Liver (tissue), 9 donors: ENCODE results near the gene MDGA2. TPM values are rescaled to one million over a fixed set of nuclear protein-coding genes. Genes with fewer than 3 reads are reported as not detected.

Experiments used
- DNase-seq: peaks from one replicate; pipeline ENCODE4 v3.0.0-alpha.2; 2017; ENCODE audit warnings: low spot score
- H3K27ac ChIP-seq, 2 donors: one replicate each; pipeline ENCODE4 v1.7.0; 2013; ENCODE audit warnings: inconsistent platforms in 2 of 2, low read length in 2 of 2, control low read depth in 1 of 2, low read depth in 1 of 2, mild to moderate bottlenecking in 1 of 2
- H3K27me3 ChIP-seq, 4 donors: one replicate each; pipeline versions ENCODE4 v1.6.1 to v1.7.0; 2013; ENCODE audit warnings: low read length in 3 of 4, inconsistent platforms in 1 of 4, mild to moderate bottlenecking in 1 of 4, moderate library complexity in 1 of 4; ENCODE audit not compliant: control insufficient read depth in 4 of 4, insufficient read depth in 4 of 4
- H3K36me3 ChIP-seq, 4 donors: one replicate each; pipeline versions ENCODE4 v1.6.1 to v1.7.0; 2013; ENCODE audit warnings: low read length in 3 of 4, mild to moderate bottlenecking in 3 of 4, low read depth in 1 of 4, moderate library complexity in 1 of 4; ENCODE audit not compliant: control insufficient read depth in 4 of 4, insufficient read depth in 3 of 4
- H3K4me1 ChIP-seq, 4 donors: one replicate each; pipeline versions ENCODE4 v1.6.1 to v1.7.0; 2013; ENCODE audit warnings: low read length in 3 of 4, mild to moderate bottlenecking in 3 of 4, moderate library complexity in 1 of 4; ENCODE audit not compliant: control insufficient read depth in 4 of 4, insufficient read depth in 4 of 4
- H3K4me3 ChIP-seq, 3 donors: one replicate each; pipeline versions ENCODE4 v1.6.1 to v1.7.0; 2013; ENCODE audit warnings: low read length in 3 of 3, control low read depth in 1 of 3, low read depth in 1 of 3, mild to moderate bottlenecking in 1 of 3
- H3K9ac ChIP-seq, 2 donors: one replicate each; pipeline ENCODE4 v1.7.0; 2013; ENCODE audit warnings: low read length in 2 of 2, mild to moderate bottlenecking in 2 of 2, moderate library complexity in 2 of 2, control low read depth in 1 of 2, low read depth in 1 of 2
- H3K9me3 ChIP-seq, 4 donors: one replicate each; pipeline versions ENCODE4 v1.6.1 to v1.7.0; 2013; ENCODE audit warnings: low read length in 3 of 4; ENCODE audit not compliant: control insufficient read depth in 4 of 4
- ATF3 ChIP-seq: IDR thresholded peaks from 2 replicates; pipeline ENCODE4 v1.6.1; 2016; ENCODE audit warnings: antibody characterized with exemption
- CTCF ChIP-seq: fragments of 150-350 bp; IDR thresholded peaks from 2 replicates; pipeline ENCODE4 v1.5.1; 2017; ENCODE audit warnings: improper control_type of control experiment, low read depth, low read length; ENCODE audit not compliant: missing input control
- FOXA1 ChIP-seq: IDR thresholded peaks from 2 replicates; pipeline ENCODE4 v1.6.1; 2016; ENCODE audit warnings: antibody characterized with exemption
- FOXA2 ChIP-seq: IDR thresholded peaks from 2 replicates; pipeline ENCODE4 v1.6.1; 2016; ENCODE audit warnings: antibody characterized with exemption
- HNF4A ChIP-seq, 2 donors: conservative IDR thresholded peaks; 2 replicates each; pipeline ENCODE4 v1.6.1; 2016; ENCODE audit warnings: antibody characterized with exemption in 2 of 2, mild to moderate bottlenecking in 2 of 2
- HNF4G ChIP-seq: IDR thresholded peaks from 2 replicates; pipeline ENCODE4 v1.6.1; 2016; ENCODE audit warnings: antibody characterized with exemption
- JUND ChIP-seq, 2 donors: IDR thresholded peaks; 2 replicates each; pipeline ENCODE4 v1.6.1; 2016; ENCODE audit warnings: antibody characterized with exemption in 2 of 2
- MAX ChIP-seq: IDR thresholded peaks from 2 replicates; pipeline ENCODE4 v1.6.1; 2016; ENCODE audit warnings: antibody characterized with exemption
- RAD21 ChIP-seq, 2 donors: IDR thresholded peaks; 2 replicates each; pipeline ENCODE4 v1.6.1; 2016; ENCODE audit warnings: antibody characterized with exemption in 2 of 2, mild to moderate bottlenecking in 2 of 2
- RXRA ChIP-seq, 2 donors: IDR thresholded peaks; 2 replicates each; pipeline ENCODE4 v1.6.1; 2017 to 2018; ENCODE audit warnings: antibody characterized with exemption in 2 of 2, mild to moderate bottlenecking in 1 of 2
- SP1 ChIP-seq: IDR thresholded peaks from 2 replicates; pipeline ENCODE4 v1.6.1; 2018; ENCODE audit warnings: antibody characterized with exemption, mild to moderate bottlenecking
- TAF1 ChIP-seq: conservative IDR thresholded peaks from 2 replicates; pipeline ENCODE4 v1.6.1; 2016; ENCODE audit warnings: antibody characterized with exemption, mild to moderate bottlenecking
- YY1 ChIP-seq: IDR thresholded peaks from 2 replicates; pipeline ENCODE4 v1.6.1; 2016; ENCODE audit warnings: antibody characterized with exemption, mild to moderate bottlenecking
- ZBTB33 ChIP-seq: IDR thresholded peaks from 2 replicates; pipeline ENCODE4 v1.6.1; 2016; ENCODE audit warnings: antibody characterized with exemption
- WGBS: extraction: QIAGEN DNeasy Blood & Tissue Kit; methylation state at CpG from one replicate; pipeline ENCODE4 v1.1.7; 2013; 5-methylcytosine and 5-hydroxymethylcytosine counted together
- polyA plus RNA-seq, 2 donors: library from polyadenylated mRNA; stranded (reverse) in 1 of 2; unstranded in 1 of 2; fragments of 200-250 nt in 1 of 2; fragments of >200 nt in 1 of 2; fragmentation: Nextera tagmentation in 1 of 2; extraction: Ambion mirVana in 1 of 2; gene quantifications; one replicate each; pipeline versions ENCODE4 v1.2.1 to v1.2.3, GENCODE V29; 2013 to 2015
- total RNA-seq, 2 donors: library from RNA; depleted of rRNA; stranded (reverse); fragments of >200 nt; gene quantifications; one replicate each; pipeline ENCODE4 v1.2.3, GENCODE V29; 2014
- donor health status: healthy.
- donor health status: healthy.
- donor health status: healthy.
- donor health status: healthy.
- donor health status: healthy.

The MDGA2 gene
- total and polyA plus RNA-seq, 4 donors, result 0.05 to 0.33 (median 0.19) TPM

GRCh38 chr14:47020500-47020899, 654.9 kb downstream of the MDGA2 start:
- Histone ChIP-seq H3K4me3 (no peak overlapping the region), H3K9ac (no peak overlapping the region), H3K9me3 (no peaks in the 10 kb centered on the region), H3K36me3 (no peaks in the 10 kb centered on the region), H3K4me1 (peaks cover 0 to 7% (median 0%) of the 10 kb centered on the region in 4 donors), H3K27ac (no peak overlapping the region), H3K27me3 (no peaks in the 10 kb centered on the region)
- DNase-seq, result no peak
- TF ChIP-seq RAD21 (IDR thresholded peaks at IDR 0.05) (no peak), ATF3 (no peak), YY1 (no peak), FOXA2 (no peak), RXRA (IDR thresholded peaks at IDR 0.05) (no peak), MAX (no peak), CTCF (no peak), FOXA1 (no peak)
- 90% methylated on average over 2 of the region's 2 CpGs for WGBS

GRCh38 chr14:47012533-47013280, 662.7 kb downstream of the MDGA2 start:
- 67% methylated on average over 6 of the region's 6 CpGs for WGBS
- Histone ChIP-seq H3K27ac (no peak overlapping the region), H3K27me3 (no peaks in the 10 kb centered on the region), H3K4me1 (no peaks in the 10 kb centered on the region), H3K4me3 (no peak overlapping the region), H3K9me3 (no peaks in the 10 kb centered on the region), H3K9ac (no peak overlapping the region), H3K36me3 (no peaks in the 10 kb centered on the region)
- no peak for DNase-seq
- TF ChIP-seq HNF4G (no peak), HNF4A (conservative IDR thresholded peaks at IDR 0.05) (peak in 1 of 2 donors; percentile 9)

GRCh38 chr14:47009615-47010014, 665.8 kb downstream of the MDGA2 start:
- Histone ChIP-seq H3K27me3 (no peaks in the 10 kb centered on the region), H3K27ac (no peak overlapping the region), H3K9me3 (no peaks in the 10 kb centered on the region), H3K4me3 (no peak overlapping the region), H3K9ac (no peak overlapping the region), H3K36me3 (no peaks in the 10 kb centered on the region), H3K4me1 (no peaks in the 10 kb centered on the region)
- no peak for TF ChIP-seq YY1
- no peak for TF ChIP-seq ATF3
- TF ChIP-seq JUND (IDR thresholded peaks at IDR 0.05), result no peak
- no peak for TF ChIP-seq MAX
- TF ChIP-seq ZBTB33, result no peak
- no peak for TF ChIP-seq SP1
- no peak for TF ChIP-seq FOXA1
- no peak for TF ChIP-seq TAF1
- no peak for DNase-seq
- 80% methylated on average over 3 of the region's 3 CpGs for WGBS
